Mesothelial cell of epicardium (in vitro differentiated cells): ENCODE results near the gene CDCP1. TPM values are rescaled to one million over a fixed set of nuclear protein-coding genes. Genes with fewer than 3 reads are reported as not detected.
A peak's percentile ranks its signal among the peaks of the same experiment; 100 is the strongest.

Source experiments
- DNase-seq, 2 experiments: peaks; one replicate each; pipeline ENCODE4 v3.0.0; 2021; ENCODE audit warnings: low spot score in 2 of 2; ENCODE audit not compliant: unreplicated experiment in 2 of 2
- H3K27ac Mint-ChIP-seq: 2 replicates; pipeline ENCODE4 v1.8.0; 2021; ENCODE audit warnings: mixed read lengths
- H3K27me3 Mint-ChIP-seq: 2 replicates; pipeline ENCODE4 v1.8.0; 2021; ENCODE audit warnings: low read depth, mixed read lengths
- H3K36me3 Mint-ChIP-seq: 2 replicates; pipeline ENCODE4 v1.8.0; 2021; ENCODE audit warnings: mixed read lengths
- H3K4me1 Mint-ChIP-seq: 2 replicates; pipeline ENCODE4 v1.8.0; 2021; ENCODE audit warnings: mixed read lengths
- H3K4me3 Mint-ChIP-seq: 2 replicates; pipeline ENCODE4 v1.8.0; 2021; ENCODE audit warnings: mild to moderate bottlenecking, moderate library complexity, mixed read lengths
- H3K9me3 Mint-ChIP-seq: 2 replicates; pipeline ENCODE4 v1.8.0; 2021; ENCODE audit warnings: mixed read lengths
- total RNA-seq: library from RNA; stranded (reverse); gene quantifications from 3 replicates; pipeline ENCODE4 v1.2.1, GENCODE V29; 2021
- TF ChIP-seq, protein P1 (sequence below): fragments of 200-600 bp; sonication (generic); IDR thresholded peaks from one replicate; pipeline ENCODE4 v1.5.0; 2021; ENCODE audit warnings: antibody characterized with exemption; ENCODE audit not compliant: unreplicated experiment

Gene CDCP1
- total RNA-seq, 1 donor from 2014 or later, result 1.3 TPM

DNA sequence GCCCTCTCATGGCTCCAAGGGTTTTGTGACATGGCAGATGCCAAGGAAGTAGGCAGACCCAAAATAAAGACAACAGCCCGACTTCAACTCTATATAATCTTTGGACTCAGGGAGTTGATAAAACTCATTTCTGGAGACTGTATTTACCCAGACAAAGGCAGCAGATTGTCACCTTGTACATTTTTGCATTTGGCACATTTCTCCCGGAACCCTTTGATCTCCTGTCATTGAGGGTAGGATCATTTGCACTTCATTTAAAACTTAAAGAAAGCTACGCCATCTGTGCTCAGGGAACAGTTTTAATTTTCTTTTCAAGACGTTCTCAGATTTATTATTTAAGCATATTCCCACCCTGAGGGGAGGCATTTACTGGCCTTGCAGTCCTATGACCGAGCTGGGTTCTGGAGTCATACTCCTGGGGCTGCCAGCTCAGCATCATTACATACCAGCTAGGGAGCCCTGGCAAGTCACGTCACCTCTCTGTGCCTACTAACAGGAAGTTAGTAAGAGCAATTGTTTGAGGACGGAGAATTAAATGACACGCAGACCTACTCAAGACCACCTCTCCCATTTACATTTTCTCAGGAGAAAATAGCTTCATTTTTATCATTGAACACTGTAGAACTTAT lies 5.9 kb downstream of the CDCP1 start:
- TF ChIP-seq, protein P1, sequence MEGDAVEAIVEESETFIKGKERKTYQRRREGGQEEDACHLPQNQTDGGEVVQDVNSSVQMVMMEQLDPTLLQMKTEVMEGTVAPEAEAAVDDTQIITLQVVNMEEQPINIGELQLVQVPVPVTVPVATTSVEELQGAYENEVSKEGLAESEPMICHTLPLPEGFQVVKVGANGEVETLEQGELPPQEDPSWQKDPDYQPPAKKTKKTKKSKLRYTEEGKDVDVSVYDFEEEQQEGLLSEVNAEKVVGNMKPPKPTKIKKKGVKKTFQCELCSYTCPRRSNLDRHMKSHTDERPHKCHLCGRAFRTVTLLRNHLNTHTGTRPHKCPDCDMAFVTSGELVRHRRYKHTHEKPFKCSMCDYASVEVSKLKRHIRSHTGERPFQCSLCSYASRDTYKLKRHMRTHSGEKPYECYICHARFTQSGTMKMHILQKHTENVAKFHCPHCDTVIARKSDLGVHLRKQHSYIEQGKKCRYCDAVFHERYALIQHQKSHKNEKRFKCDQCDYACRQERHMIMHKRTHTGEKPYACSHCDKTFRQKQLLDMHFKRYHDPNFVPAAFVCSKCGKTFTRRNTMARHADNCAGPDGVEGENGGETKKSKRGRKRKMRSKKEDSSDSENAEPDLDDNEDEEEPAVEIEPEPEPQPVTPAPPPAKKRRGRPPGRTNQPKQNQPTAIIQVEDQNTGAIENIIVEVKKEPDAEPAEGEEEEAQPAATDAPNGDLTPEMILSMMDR, result no peak
- H3K27me3 Mint-ChIP-seq, result peaks cover 24% of the 10 kb centered on the region
- DNase-seq, result no peak
- H3K4me3 Mint-ChIP-seq, result no peak overlapping the region
- peaks cover 24% of the 10 kb centered on the region for H3K4me1 Mint-ChIP-seq
- H3K36me3 Mint-ChIP-seq, result no peaks in the 10 kb centered on the region
- H3K9me3 Mint-ChIP-seq, result no peaks in the 10 kb centered on the region
- no peak overlapping the region for H3K27ac Mint-ChIP-seq

- H3K27ac Mint-ChIP-seq, result no peak overlapping the region
- peaks cover 18% of the 10 kb centered on the region for H3K27me3 Mint-ChIP-seq
- no peaks in the 10 kb centered on the region for H3K9me3 Mint-ChIP-seq
- no peak overlapping the region for H3K4me3 Mint-ChIP-seq
- TF ChIP-seq, protein P1, result no peak
- DNase-seq, result no peak
- peaks cover 21% of the 10 kb centered on the region for H3K4me1 Mint-ChIP-seq
- H3K36me3 Mint-ChIP-seq, result no peaks in the 10 kb centered on the region
These were observed 6.6 kb downstream of the CDCP1 start for GRCh38 chr3:45139372-45140140.

GRCh38 chr3:45137656-45138181 lies 8.5 kb downstream of the CDCP1 start:
- Mint-ChIP-seq H3K4me3 (no peak overlapping the region), H3K4me1 (peaks cover 21% of the 10 kb centered on the region), H3K9me3 (no peaks in the 10 kb centered on the region), H3K36me3 (no peaks in the 10 kb centered on the region), H3K27ac (peak overlapping the region; percentile 41), H3K27me3 (peaks cover 6% of the 10 kb centered on the region)
- no peak for DNase-seq
- TF ChIP-seq, protein P1, result no peak

- Mint-ChIP-seq H3K9me3 (no peaks in the 10 kb centered on the region), H3K4me3 (no peak overlapping the region), H3K27me3 (no peaks in the 10 kb centered on the region), H3K4me1 (peaks cover 21% of the 10 kb centered on the region), H3K27ac (no peak overlapping the region), H3K36me3 (no peaks in the 10 kb centered on the region)
- no peak for DNase-seq
- TF ChIP-seq, protein P1, result no peak
These were observed 10.2 kb downstream of the CDCP1 start for GRCh38 chr3:45135959-45136358.

DNA sequence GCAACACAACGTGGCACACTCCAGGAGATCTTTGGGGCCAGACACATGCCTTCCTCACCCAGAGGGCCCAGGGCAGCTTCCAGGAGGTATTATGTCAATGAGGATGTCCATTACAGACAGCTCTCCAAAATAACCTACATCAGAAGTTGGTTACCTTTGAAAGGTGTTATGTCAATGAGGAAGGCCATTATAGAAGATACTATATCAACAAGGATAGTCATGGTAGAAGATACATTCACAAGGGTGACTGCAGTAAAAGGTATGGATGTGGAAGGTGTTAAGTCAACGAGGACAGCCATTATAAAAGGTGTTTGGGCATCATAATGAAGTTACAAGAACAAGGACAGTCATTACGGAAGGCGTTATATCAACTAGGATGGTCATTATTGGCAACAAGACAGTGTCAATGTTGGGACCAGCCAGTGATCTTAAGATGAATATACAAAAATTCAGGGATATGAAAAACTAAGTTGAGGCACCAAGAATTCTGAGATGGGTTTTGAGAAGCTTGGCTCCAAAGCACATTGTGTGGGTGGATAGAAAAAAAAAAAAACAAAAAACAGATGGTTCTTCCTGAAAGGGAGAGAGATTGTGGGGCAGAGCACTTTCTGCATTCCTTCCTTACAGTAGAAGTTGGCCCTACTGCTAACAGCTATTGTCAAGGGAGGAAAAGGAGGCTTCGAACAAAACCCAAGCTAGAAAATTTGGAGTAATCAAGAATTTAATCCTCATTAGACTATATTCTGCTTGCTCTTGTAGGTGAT lies 11.2 kb downstream of the CDCP1 start:
- no peak overlapping the region for H3K4me3 Mint-ChIP-seq

More for the DNA sequence above, 11.2 kb downstream of the CDCP1 start:
- Mint-ChIP-seq H3K27me3 (no peaks in the 10 kb centered on the region), H3K9me3 (no peaks in the 10 kb centered on the region), H3K4me1 (peaks cover 21% of the 10 kb centered on the region), H3K36me3 (no peaks in the 10 kb centered on the region), H3K27ac (no peak overlapping the region)
- TF ChIP-seq, protein P1, result no peak
- no peak for DNase-seq
